OCI-LY7 (cell line): ENCODE data around the gene OSCP1.

ENCODE experiments used
- CTCF ChIP-seq: fragments of 200-600 bp; sonication (generic); conservative IDR thresholded peaks from 2 replicates; pipeline ENCODE4 v1.5.1; 2014; ENCODE audit warnings: mild to moderate bottlenecking, antibody characterized with exemption, low read length, moderate library complexity, mixed read lengths
- EZH2phosphoT487 ChIP-seq: fragments of 200-600 bp; sonication (generic); IDR thresholded peaks from 2 replicates; pipeline ENCODE4 v1.6.1; 2018; ENCODE audit warnings: low read depth, borderline replicate concordance, mild to moderate bottlenecking, mixed run types, antibody characterized with exemption, low read length, moderate library complexity, mixed read lengths

GRCh38 chr1:36450270-36450918 lies at the start of gene OSCP1:
- TF ChIP-seq CTCF (no peak), EZH2phosphoT487 (no peak)
